WTC11 (cell line): ENCODE measurements around the gene GMEB2. TPM values are rescaled to one million over a fixed set of nuclear protein-coding genes. Genes with fewer than 3 reads are reported as not detected.

ENCODE experiments used
- ATAC-seq: fragments of 200-7000 bp; cut with Tn5 transposase; 2 replicates; pipeline ENCODE4 v1.10.0; 2021; ENCODE audit warnings: mild to moderate bottlenecking, moderate library complexity
- CTCF ChIA-PET: fragments of 300-600 bp; sonication (Branson Sonifier 250); formaldehyde crosslinking; loops from one replicate; lab custom pipeline; 2021; ENCODE audit warnings: antibody characterized with exemption; lab: Charles Lee
- POLR2A ChIA-PET: fragments of 350-600 bp; sonication (Branson Sonifier 250); formaldehyde crosslinking; loops from one replicate; lab custom pipeline; 2021; ENCODE audit warnings: antibody characterized with exemption; lab: Charles Lee
- DNase-seq: peaks from one replicate; pipeline ENCODE4 v3.0.0; 2021; ENCODE audit warnings: low spot score
- H3K27ac Mint-ChIP-seq: 2 replicates; pipeline ENCODE4 v1.8.0; 2021; ENCODE audit warnings: mixed read lengths
- H3K27me3 Mint-ChIP-seq: 2 replicates; pipeline ENCODE4 v1.8.0; 2021; ENCODE audit warnings: low read depth, mild to moderate bottlenecking, moderate library complexity, mixed read lengths
- H3K36me3 Mint-ChIP-seq: 2 replicates; pipeline ENCODE4 v1.8.0; 2021; ENCODE audit warnings: mixed read lengths
- H3K4me1 Mint-ChIP-seq: 2 replicates; pipeline ENCODE4 v1.8.0; 2022; ENCODE audit warnings: mixed read lengths
- H3K4me3 Mint-ChIP-seq: 2 replicates; pipeline ENCODE4 v1.8.0; 2021; ENCODE audit warnings: mild to moderate bottlenecking, moderate library complexity, mixed read lengths
- H3K9me3 Mint-ChIP-seq: 2 replicates; pipeline ENCODE4 v1.8.0; 2021; ENCODE audit warnings: mixed read lengths
- CREB1 ChIP-seq: sonication (generic); formaldehyde crosslinking; IDR thresholded peaks from 2 replicates; pipeline ENCODE4 v1.8.0; 2023; ENCODE audit warnings: mild to moderate bottlenecking, missing genetic modification reagents
- ELF4 ChIP-seq: sonication (generic); formaldehyde crosslinking; IDR thresholded peaks from 2 replicates; pipeline ENCODE4 v1.8.1; 2022; ENCODE audit warnings: low read depth, mild to moderate bottlenecking, moderate library complexity, missing genetic modification reagents
- EMX1 ChIP-seq: fragments of 250-450 bp; sonication (Bioruptor Pico); IDR thresholded peaks from 2 replicates; pipeline ENCODE4 v1.8.0; 2021; ENCODE audit warnings: mild to moderate bottlenecking
- GRHL2 ChIP-seq: fragments of 250-450 bp; sonication (Bioruptor Pico); IDR thresholded peaks from 2 replicates; pipeline ENCODE4 v1.8.0; 2022; ENCODE audit warnings: mild to moderate bottlenecking, moderate library complexity; ENCODE audit not compliant: insufficient replicate concordance, severe bottlenecking
- GTF2I ChIP-seq: fragments of 250-450 bp; sonication (Bioruptor Pico); conservative IDR thresholded peaks from 2 replicates; pipeline ENCODE4 v1.4.0; 2021; ENCODE audit warnings: mild to moderate bottlenecking
- KAT7 ChIP-seq: sonication (generic); formaldehyde crosslinking; IDR thresholded peaks from 2 replicates; pipeline ENCODE4 v1.8.1; 2023; ENCODE audit warnings: missing genetic modification reagents, mild to moderate bottlenecking, borderline replicate concordance
- NR1H2 ChIP-seq: sonication (generic); formaldehyde crosslinking; IDR thresholded peaks from 2 replicates; pipeline ENCODE4 v1.9.0; 2021; ENCODE audit warnings: mild to moderate bottlenecking, moderate library complexity, missing genetic modification reagents
- PRRX2 ChIP-seq: fragments of 250-450 bp; sonication (Bioruptor Pico); IDR thresholded peaks from 2 replicates; pipeline ENCODE4 v1.8.0; 2021; ENCODE audit warnings: mild to moderate bottlenecking
- RELA ChIP-seq: sonication (generic); formaldehyde crosslinking; IDR thresholded peaks from 2 replicates; pipeline ENCODE4 v1.8.1; 2022; ENCODE audit warnings: missing genetic modification reagents, mild to moderate bottlenecking, borderline replicate concordance
- SP1 ChIP-seq: sonication (generic); formaldehyde crosslinking; conservative IDR thresholded peaks from 2 replicates; pipeline ENCODE4 v1.8.1; 2022; ENCODE audit warnings: missing genetic modification reagents
- TCF7 ChIP-seq: sonication (generic); formaldehyde crosslinking; IDR thresholded peaks from 2 replicates; pipeline ENCODE4 v1.8.0; 2022; ENCODE audit warnings: mild to moderate bottlenecking, low read depth, missing genetic modification reagents, moderate library complexity
- TEAD4 ChIP-seq: sonication (generic); formaldehyde crosslinking; IDR thresholded peaks from 2 replicates; pipeline ENCODE4 v1.8.0; 2022; ENCODE audit warnings: mild to moderate bottlenecking, missing genetic modification reagents
- ZNF317 ChIP-seq: sonication (generic); formaldehyde crosslinking; IDR thresholded peaks from 2 replicates; pipeline ENCODE4 v1.8.1; 2023; ENCODE audit warnings: low read depth, mild to moderate bottlenecking, moderate library complexity, missing genetic modification reagents, borderline replicate concordance
- total RNA-seq: library from RNA; stranded (reverse); gene quantifications from 3 replicates; pipeline ENCODE4 v1.2.3, GENCODE V29; 2021
- TF ChIP-seq, protein P1 (sequence below): fragments of 250-450 bp; sonication (Bioruptor Pico); conservative IDR thresholded peaks from 2 replicates; pipeline ENCODE4 v1.9.0; 2021; ENCODE audit warnings: mild to moderate bottlenecking
- TF ChIP-seq, protein P2 (sequence below): sonication (generic); formaldehyde crosslinking; IDR thresholded peaks from 2 replicates; pipeline ENCODE4 v1.8.0; 2023; ENCODE audit warnings: missing genetic modification reagents
- TF ChIP-seq, protein P3 (sequence below): sonication (generic); formaldehyde crosslinking; IDR thresholded peaks from 2 replicates; pipeline ENCODE4 v1.8.0; 2022; ENCODE audit warnings: mild to moderate bottlenecking, missing genetic modification reagents
- TF ChIP-seq, protein P4 (sequence below): sonication (generic); formaldehyde crosslinking; conservative IDR thresholded peaks from 2 replicates; pipeline ENCODE4 v1.8.1; 2023; ENCODE audit warnings: mild to moderate bottlenecking, low read depth, missing genetic modification reagents, moderate library complexity
- TF ChIP-seq, protein P5 (sequence below): fragments of 250-450 bp; sonication (Bioruptor Pico); IDR thresholded peaks from 2 replicates; pipeline ENCODE4 v2.1.2; 2022; ENCODE audit warnings: mild to moderate bottlenecking, moderate library complexity
- TF ChIP-seq, protein P6 (sequence below): fragments of 250-450 bp; sonication (Bioruptor Pico); IDR thresholded peaks from 2 replicates; pipeline ENCODE4 v1.9.0; 2021; ENCODE audit warnings: moderate library complexity, mild to moderate bottlenecking, inconsistent platforms, borderline replicate concordance

Gene GMEB2
- total RNA-seq, 1 experiment from 2014 or later: 14.8 TPM

DNA sequence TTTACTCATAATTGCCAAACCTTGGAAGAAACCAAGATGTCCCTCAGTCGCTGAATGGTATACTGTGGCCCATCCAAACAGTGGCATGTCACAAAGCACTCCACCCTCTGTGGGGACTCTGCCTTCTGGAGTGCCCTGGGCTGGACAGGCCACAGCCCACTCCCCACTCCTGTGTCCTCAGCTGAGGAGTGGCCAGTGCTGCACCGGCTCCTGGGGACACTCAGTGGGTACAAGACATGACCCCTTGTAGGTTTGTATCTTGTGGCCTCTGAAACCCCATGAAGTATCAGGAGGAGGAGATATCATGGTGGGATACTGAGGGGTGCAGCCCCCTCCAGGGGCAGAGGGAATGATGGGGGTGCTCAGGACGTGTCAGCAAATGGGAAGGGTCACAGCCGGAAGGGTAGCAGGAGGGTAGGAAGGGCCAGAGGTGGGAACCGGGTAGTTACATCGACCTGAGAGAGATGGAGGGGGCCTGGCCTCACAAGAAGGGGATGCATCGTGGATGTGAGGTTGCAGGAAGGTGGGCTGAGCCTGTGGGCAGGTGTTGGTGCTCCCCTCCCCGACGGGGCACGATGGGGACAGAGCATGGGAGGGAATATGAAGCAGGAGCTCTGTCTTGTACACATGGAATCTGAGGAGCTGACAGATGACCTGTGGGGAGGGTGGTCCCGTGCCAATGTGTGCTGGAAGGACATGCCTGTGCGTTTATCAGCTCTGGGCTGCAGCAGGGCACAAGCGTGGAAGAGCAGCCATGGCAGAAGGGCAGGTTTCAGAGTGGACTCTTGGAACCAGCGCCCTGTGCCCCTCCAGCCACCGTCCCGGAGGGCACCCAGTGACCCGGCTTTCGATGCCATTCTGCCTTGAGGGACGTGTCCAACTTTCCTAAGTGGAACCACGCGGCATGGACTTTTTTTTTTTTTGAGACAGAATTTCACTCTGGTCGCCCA lies 41.0 kb downstream of the GMEB2 start (continued):
- TF ChIP-seq, protein P1, sequence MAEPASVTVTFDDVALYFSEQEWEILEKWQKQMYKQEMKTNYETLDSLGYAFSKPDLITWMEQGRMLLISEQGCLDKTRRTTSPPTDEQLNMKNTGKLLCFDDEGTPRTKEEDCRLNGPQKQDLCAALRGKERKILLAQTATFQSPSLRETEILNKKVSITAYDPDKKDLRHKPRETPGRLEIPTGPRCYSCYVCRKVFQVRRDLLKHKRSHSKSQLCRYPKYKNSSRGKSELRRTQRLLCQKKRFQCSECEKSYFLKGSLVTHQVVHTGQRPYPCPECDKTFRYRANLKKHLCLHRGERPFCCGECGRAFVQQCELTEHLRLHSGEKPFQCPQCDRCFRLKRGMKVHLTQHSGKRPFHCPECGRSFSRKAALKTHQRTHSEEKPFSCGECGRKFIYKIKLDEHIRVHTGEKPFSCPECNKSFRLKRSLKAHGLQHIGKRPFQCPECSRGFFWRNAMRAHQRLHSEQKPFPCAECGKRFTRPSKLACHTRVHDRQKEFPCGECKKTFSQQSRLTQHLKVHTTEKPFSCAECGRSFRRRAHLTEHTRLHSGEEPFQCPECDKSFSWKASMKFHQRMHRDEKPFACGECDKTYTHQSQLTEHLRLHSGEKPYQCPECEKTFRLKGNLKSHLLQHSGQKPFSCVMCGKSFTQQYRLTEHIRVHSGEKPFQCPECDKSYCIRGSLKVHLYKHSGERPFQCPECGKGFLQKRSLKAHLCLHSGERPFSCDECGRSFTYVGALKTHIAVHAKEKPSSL (CRISPR knock-in tag): no peak

DNA sequence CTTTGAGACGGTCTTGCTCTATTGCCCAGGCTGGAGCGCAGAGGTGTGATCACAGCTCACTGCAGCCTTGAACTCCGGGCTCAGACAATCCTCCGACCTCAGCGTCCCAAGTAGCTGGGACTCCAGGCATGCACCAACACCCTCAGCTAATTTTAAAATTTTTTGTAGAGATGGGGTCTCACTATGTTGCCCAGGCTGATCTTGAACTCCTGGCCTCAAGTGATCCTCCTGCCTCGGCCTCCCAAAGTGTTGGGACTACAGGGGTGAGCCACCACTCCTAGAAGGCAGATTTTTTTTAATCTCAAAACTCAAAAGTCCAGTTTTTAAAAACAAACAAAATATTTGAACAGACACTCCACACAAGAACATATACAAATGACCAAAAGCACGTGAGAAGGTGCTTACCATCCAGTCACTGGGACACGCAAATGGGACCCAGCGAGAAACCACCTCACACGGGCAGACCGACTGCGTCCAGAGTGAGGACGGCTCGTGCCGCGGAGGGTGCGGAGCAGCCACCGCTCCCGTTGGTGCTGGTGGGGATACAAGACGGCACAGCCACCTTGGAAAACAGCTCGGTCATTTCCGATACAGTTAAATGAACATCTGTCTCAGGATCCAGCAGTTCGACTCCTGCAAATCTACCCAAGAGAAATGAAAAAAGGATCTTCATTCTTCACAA lies 44.4 kb downstream of the GMEB2 start:
- no peak for DNase-seq
- TF ChIP-seq NR1H2 (CRISPR knock-in tag) (no peak), ZNF317 (CRISPR knock-in tag) (no peak), TEAD4 (CRISPR knock-in tag) (no peak), RELA (CRISPR knock-in tag) (no peak), KAT7 (no peak), GRHL2 (CRISPR knock-in tag) (no peak), SP1 (CRISPR knock-in tag) (no peak), PRRX2 (CRISPR knock-in tag) (no peak), EMX1 (CRISPR knock-in tag) (no peak), CREB1 (CRISPR knock-in tag) (no peak), ELF4 (no peak), TCF7 (CRISPR knock-in tag) (no peak), GTF2I (no peak)
- TF ChIP-seq, protein P2, sequence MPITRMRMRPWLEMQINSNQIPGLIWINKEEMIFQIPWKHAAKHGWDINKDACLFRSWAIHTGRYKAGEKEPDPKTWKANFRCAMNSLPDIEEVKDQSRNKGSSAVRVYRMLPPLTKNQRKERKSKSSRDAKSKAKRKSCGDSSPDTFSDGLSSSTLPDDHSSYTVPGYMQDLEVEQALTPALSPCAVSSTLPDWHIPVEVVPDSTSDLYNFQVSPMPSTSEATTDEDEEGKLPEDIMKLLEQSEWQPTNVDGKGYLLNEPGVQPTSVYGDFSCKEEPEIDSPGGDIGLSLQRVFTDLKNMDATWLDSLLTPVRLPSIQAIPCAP (CRISPR knock-in tag): no peak
- TF ChIP-seq, protein P3, sequence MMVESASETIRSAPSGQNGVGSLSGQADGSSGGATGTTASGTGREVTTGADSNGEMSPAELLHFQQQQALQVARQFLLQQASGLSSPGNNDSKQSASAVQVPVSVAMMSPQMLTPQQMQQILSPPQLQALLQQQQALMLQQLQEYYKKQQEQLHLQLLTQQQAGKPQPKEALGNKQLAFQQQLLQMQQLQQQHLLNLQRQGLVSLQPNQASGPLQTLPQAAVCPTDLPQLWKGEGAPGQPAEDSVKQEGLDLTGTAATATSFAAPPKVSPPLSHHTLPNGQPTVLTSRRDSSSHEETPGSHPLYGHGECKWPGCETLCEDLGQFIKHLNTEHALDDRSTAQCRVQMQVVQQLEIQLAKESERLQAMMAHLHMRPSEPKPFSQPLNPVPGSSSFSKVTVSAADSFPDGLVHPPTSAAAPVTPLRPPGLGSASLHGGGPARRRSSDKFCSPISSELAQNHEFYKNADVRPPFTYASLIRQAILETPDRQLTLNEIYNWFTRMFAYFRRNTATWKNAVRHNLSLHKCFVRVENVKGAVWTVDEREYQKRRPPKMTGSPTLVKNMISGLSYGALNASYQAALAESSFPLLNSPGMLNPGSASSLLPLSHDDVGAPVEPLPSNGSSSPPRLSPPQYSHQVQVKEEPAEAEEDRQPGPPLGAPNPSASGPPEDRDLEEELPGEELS (CRISPR knock-in tag): no peak
- TF ChIP-seq, protein P4, sequence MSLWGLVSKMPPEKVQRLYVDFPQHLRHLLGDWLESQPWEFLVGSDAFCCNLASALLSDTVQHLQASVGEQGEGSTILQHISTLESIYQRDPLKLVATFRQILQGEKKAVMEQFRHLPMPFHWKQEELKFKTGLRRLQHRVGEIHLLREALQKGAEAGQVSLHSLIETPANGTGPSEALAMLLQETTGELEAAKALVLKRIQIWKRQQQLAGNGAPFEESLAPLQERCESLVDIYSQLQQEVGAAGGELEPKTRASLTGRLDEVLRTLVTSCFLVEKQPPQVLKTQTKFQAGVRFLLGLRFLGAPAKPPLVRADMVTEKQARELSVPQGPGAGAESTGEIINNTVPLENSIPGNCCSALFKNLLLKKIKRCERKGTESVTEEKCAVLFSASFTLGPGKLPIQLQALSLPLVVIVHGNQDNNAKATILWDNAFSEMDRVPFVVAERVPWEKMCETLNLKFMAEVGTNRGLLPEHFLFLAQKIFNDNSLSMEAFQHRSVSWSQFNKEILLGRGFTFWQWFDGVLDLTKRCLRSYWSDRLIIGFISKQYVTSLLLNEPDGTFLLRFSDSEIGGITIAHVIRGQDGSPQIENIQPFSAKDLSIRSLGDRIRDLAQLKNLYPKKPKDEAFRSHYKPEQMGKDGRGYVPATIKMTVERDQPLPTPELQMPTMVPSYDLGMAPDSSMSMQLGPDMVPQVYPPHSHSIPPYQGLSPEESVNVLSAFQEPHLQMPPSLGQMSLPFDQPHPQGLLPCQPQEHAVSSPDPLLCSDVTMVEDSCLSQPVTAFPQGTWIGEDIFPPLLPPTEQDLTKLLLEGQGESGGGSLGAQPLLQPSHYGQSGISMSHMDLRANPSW (CRISPR knock-in tag): no peak
- TF ChIP-seq, protein P5, sequence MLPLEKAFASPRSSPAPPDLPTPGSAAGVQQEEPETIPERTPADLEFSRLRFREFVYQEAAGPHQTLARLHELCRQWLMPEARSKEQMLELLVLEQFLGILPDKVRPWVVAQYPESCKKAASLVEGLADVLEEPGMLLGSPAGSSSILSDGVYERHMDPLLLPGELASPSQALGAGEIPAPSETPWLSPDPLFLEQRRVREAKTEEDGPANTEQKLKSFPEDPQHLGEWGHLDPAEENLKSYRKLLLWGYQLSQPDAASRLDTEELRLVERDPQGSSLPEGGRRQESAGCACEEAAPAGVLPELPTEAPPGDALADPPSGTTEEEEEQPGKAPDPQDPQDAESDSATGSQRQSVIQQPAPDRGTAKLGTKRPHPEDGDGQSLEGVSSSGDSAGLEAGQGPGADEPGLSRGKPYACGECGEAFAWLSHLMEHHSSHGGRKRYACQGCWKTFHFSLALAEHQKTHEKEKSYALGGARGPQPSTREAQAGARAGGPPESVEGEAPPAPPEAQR: no peak
- TF ChIP-seq, protein P6, sequence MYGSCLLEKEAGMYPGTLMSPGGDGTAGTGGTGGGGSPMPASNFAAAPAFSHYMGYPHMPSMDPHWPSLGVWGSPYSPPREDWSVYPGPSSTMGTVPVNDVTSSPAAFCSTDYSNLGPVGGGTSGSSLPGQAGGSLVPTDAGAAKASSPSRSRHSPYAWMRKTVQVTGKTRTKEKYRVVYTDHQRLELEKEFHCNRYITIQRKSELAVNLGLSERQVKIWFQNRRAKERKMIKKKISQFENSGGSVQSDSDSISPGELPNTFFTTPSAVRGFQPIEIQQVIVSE (CRISPR knock-in tag): no peak
- Mint-ChIP-seq H3K27me3 (no peaks in the 10 kb centered on the region), H3K27ac (peak overlapping the region; percentile 74; the same call in 1 of the 2 replicates), H3K36me3 (no peaks in the 10 kb centered on the region), H3K9me3 (no peaks in the 10 kb centered on the region), H3K4me1 (no peaks in the 10 kb centered on the region), H3K4me3 (no peak overlapping the region)
- no peak for ATAC-seq
- ChIA-PET POLR2A (no interaction called here), CTCF (interaction anchor here (1.0 to 1.6 kb wide), 3 partner anchors 9 to 501 kb away, joined by 3 to 7 read pairs (median 3); partner anchors contain the start of genes HELZ2 and PTK6)
